ENCODE results near the gene OR8A1. TPM values are rescaled to one million over a fixed set of nuclear protein-coding genes. Genes with fewer than 3 reads are reported as not detected.
"Not testable (repeated sequence)": the region's sequence is repeated elsewhere in the genome, so short reads cannot be mapped to it uniquely, and the experiment has no call there.

OR8A1 gene
- polyA plus RNA-seq, 2 donors = not detected

DNA sequence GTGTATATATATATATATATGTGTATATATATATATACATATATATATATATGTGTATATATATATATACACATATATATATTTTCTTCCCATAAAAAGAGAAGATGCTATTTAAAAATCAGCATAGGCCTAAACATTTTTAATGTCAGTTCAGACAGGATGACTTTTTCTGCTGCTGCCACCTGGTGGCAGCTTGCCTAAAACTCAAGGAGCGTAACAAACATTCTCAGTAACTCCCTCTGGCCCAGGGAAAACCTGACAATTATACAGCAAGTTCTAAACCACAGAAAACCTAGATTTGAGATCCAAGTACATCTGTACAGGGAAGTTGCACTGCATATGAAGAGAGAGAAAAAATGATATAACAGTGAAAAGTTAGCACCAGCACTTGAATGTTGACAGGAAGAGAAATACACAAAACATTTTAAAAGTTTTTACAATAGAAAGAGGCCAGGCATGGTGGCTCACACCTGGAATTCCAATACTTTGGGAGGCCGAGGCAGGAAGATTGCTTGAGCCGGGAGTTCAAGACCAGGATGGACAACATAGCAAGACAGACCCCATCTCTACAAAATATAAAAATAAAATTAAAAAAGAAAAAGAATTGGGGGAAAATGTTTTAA, 16.6 kb downstream of the OR8A1 start:
- no peaks in the 10 kb centered on the region for H3K36me3 ChIP-seq (ENCODE audit: control insufficient read depth in 2 of 2, insufficient read depth in 2 of 2, low read length in 1 of 2)
- no peak overlapping the region for H3K27ac ChIP-seq (ENCODE audit: low read depth in 2 of 2, low read length in 1 of 2)
- WGBS, 2 donors = 44 to 46% methylated on average over 3 of the region's 3 CpGs
- H3K4me3 ChIP-seq (ENCODE audit: low read depth in 1 of 2, low read length in 2 of 2) = no peak overlapping the region
- no peaks in the 10 kb centered on the region for H3K9me3 ChIP-seq (ENCODE audit: control insufficient read depth in 2 of 2, insufficient read depth in 1 of 2, low read depth in 1 of 2, low read length in 1 of 2)
- H3K4me1 ChIP-seq (ENCODE audit: control insufficient read depth in 2 of 2, insufficient read depth in 2 of 2, low read length in 1 of 2) = no peaks in the 10 kb centered on the region
- no peaks in the 10 kb centered on the region for H3K27me3 ChIP-seq (ENCODE audit: control insufficient read depth in 1 of 2, insufficient read depth in 2 of 2, low read length in 2 of 2)

GRCh38 chr11:124591430-124591829, 21.6 kb downstream of the OR8A1 start:
- Histone ChIP-seq H3K4me1 (ENCODE audit: control insufficient read depth in 2 of 2, insufficient read depth in 2 of 2, low read length in 1 of 2) (no peaks in the 10 kb centered on the region), H3K27ac (ENCODE audit: low read depth in 2 of 2, low read length in 1 of 2) (no peak overlapping the region), H3K27me3 (ENCODE audit: control insufficient read depth in 1 of 2, insufficient read depth in 2 of 2, low read length in 2 of 2) (no peaks in the 10 kb centered on the region), H3K9me3 (ENCODE audit: control insufficient read depth in 2 of 2, insufficient read depth in 1 of 2, low read depth in 1 of 2, low read length in 1 of 2) (no peaks in the 10 kb centered on the region), H3K36me3 (ENCODE audit: control insufficient read depth in 2 of 2, insufficient read depth in 2 of 2, low read length in 1 of 2) (no peaks in the 10 kb centered on the region), H3K4me3 (ENCODE audit: low read depth in 1 of 2, low read length in 2 of 2) (no peak overlapping the region)
- WGBS, 2 donors = 78 to 80% methylated on average over 2 of the region's 2 CpGs

DNA sequence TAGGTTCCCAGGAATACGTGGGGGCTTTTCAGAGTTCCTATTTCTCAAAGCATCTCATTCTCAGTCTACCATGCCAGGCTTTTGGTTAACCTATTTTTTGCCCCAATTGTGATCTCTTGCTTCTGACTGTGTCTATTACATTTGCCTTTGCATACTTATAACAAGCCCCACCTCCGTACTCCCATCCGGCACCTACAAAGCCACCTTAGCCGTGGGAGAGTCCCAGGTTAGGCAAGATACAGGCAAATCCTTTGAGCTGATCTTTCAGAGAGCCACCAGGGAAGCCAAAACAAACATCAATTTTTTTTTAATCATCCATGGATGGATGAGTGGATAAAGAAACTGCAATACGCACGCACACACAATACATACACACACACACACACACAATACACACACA, 22.8 kb downstream of the OR8A1 start:
- WGBS, 2 donors = 59 to 70% methylated on average over 6 of the region's 6 CpGs
- Histone ChIP-seq H3K4me3 (ENCODE audit: low read depth in 1 of 2, low read length in 2 of 2) (no peak overlapping the region), H3K9me3 (ENCODE audit: control insufficient read depth in 2 of 2, insufficient read depth in 1 of 2, low read depth in 1 of 2, low read length in 1 of 2) (no peaks in the 10 kb centered on the region), H3K36me3 (ENCODE audit: control insufficient read depth in 2 of 2, insufficient read depth in 2 of 2, low read length in 1 of 2) (no peaks in the 10 kb centered on the region), H3K27ac (ENCODE audit: low read depth in 2 of 2, low read length in 1 of 2) (no peak overlapping the region), H3K4me1 (ENCODE audit: control insufficient read depth in 2 of 2, insufficient read depth in 2 of 2, low read length in 1 of 2) (no peaks in the 10 kb centered on the region), H3K27me3 (ENCODE audit: control insufficient read depth in 1 of 2, insufficient read depth in 2 of 2, low read length in 2 of 2) (no peaks in the 10 kb centered on the region)

DNA sequence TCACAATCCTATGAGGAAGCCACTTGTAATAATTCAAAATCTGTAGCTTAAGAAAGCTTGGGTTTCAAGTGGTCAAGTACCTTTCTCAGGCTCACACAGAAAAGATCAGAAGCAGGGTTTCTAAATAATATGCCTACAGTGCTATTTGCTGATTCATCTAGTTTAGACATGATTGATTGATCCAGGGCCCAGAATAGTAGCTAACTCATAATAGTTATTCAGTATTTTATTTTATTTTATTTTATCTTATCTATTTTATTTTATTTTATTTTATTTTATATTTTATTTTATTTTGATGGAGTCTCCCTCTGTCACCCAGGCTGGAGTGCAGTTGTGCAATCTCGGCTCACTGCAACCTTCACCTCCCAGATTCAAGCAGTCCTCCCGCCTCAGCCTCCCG, 25.5 kb downstream of the OR8A1 start:
- H3K27me3 ChIP-seq (ENCODE audit: control insufficient read depth in 1 of 2, insufficient read depth in 2 of 2, low read length in 2 of 2) = no peaks in the 10 kb centered on the region
- H3K4me3 ChIP-seq (ENCODE audit: low read depth in 1 of 2, low read length in 2 of 2) = no peak overlapping the region
- no peaks in the 10 kb centered on the region for H3K9me3 ChIP-seq (ENCODE audit: control insufficient read depth in 2 of 2, insufficient read depth in 1 of 2, low read depth in 1 of 2, low read length in 1 of 2)
- H3K4me1 ChIP-seq (ENCODE audit: control insufficient read depth in 2 of 2, insufficient read depth in 2 of 2, low read length in 1 of 2) = no peaks in the 10 kb centered on the region
- 89% methylated on average over 3 of the region's 3 CpGs for WGBS, 2 donors
- no peak overlapping the region for H3K27ac ChIP-seq (ENCODE audit: low read depth in 2 of 2, low read length in 1 of 2)
- H3K36me3 ChIP-seq (ENCODE audit: control insufficient read depth in 2 of 2, insufficient read depth in 2 of 2, low read length in 1 of 2) = no peaks in the 10 kb centered on the region

DNA sequence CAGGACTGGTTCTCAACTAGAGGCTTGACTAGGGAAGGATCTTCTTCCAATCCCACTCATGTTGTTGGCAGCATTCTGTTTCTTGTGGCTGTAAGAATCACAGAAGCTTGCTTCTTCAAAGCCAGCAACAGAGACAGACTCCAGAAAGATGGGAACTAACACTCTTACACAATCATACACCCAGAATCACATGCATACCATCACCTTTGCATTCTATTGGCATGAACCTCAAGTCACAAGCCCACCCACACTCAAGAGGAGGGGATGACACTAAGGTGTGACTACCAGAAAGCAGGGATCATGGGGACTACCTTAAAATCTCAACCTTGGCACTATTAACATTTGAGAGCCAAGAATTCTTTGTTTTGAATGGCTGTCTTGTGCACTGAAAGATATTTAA, 27.8 kb downstream of the OR8A1 start:
- Histone ChIP-seq H3K4me1 (ENCODE audit: control insufficient read depth in 2 of 2, insufficient read depth in 2 of 2, low read length in 1 of 2) (no peaks in the 10 kb centered on the region), H3K36me3 (ENCODE audit: control insufficient read depth in 2 of 2, insufficient read depth in 2 of 2, low read length in 1 of 2) (no peaks in the 10 kb centered on the region), H3K27ac (ENCODE audit: low read depth in 2 of 2, low read length in 1 of 2) (no peak overlapping the region), H3K27me3 (ENCODE audit: control insufficient read depth in 1 of 2, insufficient read depth in 2 of 2, low read length in 2 of 2) (no peaks in the 10 kb centered on the region), H3K4me3 (ENCODE audit: low read depth in 1 of 2, low read length in 2 of 2) (no peak overlapping the region), H3K9me3 (ENCODE audit: control insufficient read depth in 2 of 2, insufficient read depth in 1 of 2, low read depth in 1 of 2, low read length in 1 of 2) (no peaks in the 10 kb centered on the region)

- no peaks in the 10 kb centered on the region for H3K27me3 ChIP-seq (ENCODE audit: control insufficient read depth in 1 of 2, insufficient read depth in 2 of 2, low read length in 2 of 2)
- no peak overlapping the region for H3K27ac ChIP-seq (ENCODE audit: low read depth in 2 of 2, low read length in 1 of 2)
- no peaks in the 10 kb centered on the region for H3K4me1 ChIP-seq (ENCODE audit: control insufficient read depth in 2 of 2, insufficient read depth in 2 of 2, low read length in 1 of 2)
- H3K9me3 ChIP-seq (ENCODE audit: control insufficient read depth in 2 of 2, insufficient read depth in 1 of 2, low read depth in 1 of 2, low read length in 1 of 2) = no peaks in the 10 kb centered on the region
- H3K36me3 ChIP-seq (ENCODE audit: control insufficient read depth in 2 of 2, insufficient read depth in 2 of 2, low read length in 1 of 2) = no peaks in the 10 kb centered on the region
- WGBS, 2 donors = 63 to 65% methylated on average over 5 of the region's 5 CpGs
- no peak overlapping the region for H3K4me3 ChIP-seq (ENCODE audit: low read depth in 1 of 2, low read length in 2 of 2)
Measured at GRCh38 chr11:124600621-124601320, 31.0 kb downstream of the OR8A1 start.

DNA sequence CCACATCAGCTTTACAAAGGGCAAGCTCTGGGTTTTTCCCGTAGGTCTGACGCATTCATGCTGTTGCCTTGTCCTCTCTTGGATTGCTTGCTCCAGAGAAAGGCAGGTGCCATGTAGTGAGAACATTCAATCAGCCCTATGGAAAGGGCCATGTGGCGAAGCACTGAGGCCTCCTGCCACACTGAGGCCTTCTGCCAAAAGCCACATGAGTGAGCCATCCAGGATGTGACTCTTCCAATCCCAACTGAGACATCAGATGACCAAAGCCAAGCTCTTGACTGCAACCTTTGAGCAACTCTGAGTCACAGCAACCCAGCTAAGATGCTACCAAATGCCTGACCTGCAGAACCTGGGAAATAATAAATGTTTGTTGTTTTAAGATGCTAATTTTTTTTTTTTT, 32.4 kb downstream of the OR8A1 start:
- Histone ChIP-seq H3K27ac (ENCODE audit: low read depth in 2 of 2, low read length in 1 of 2) (no peak overlapping the region), H3K4me1 (ENCODE audit: control insufficient read depth in 2 of 2, insufficient read depth in 2 of 2, low read length in 1 of 2) (no peaks in the 10 kb centered on the region), H3K27me3 (ENCODE audit: control insufficient read depth in 1 of 2, insufficient read depth in 2 of 2, low read length in 2 of 2) (no peaks in the 10 kb centered on the region), H3K36me3 (ENCODE audit: control insufficient read depth in 2 of 2, insufficient read depth in 2 of 2, low read length in 1 of 2) (no peaks in the 10 kb centered on the region), H3K9me3 (ENCODE audit: control insufficient read depth in 2 of 2, insufficient read depth in 1 of 2, low read depth in 1 of 2, low read length in 1 of 2) (no peaks in the 10 kb centered on the region), H3K4me3 (ENCODE audit: low read depth in 1 of 2, low read length in 2 of 2) (no peak overlapping the region)
- WGBS, 2 donors = 83% methylated on average over 3 of the region's 3 CpGs

DNA sequence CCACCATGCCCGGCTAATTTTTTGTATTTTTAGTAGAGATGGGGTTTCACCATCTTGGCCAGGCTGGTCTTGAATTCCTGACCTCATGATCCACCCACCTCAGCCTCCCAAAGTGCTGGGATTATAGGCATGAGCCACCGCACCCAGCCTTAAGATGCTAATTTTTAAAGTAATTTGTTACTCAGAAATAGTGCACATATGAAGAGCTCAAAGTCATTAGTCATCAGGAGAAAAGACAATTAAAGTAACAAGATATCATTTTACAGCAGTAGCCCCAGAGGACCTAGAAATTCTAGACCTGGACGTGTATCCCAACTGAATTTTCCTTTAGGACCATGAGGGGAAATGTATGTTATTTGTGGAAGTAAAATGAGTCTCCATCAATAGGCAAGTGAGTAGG, 32.9 kb downstream of the OR8A1 start:
- 67 to 81% methylated on average over 3 of the region's 3 CpGs for WGBS, 2 donors
- H3K4me1 ChIP-seq (ENCODE audit: control insufficient read depth in 2 of 2, insufficient read depth in 2 of 2, low read length in 1 of 2); H3K27me3 ChIP-seq (ENCODE audit: control insufficient read depth in 1 of 2, insufficient read depth in 2 of 2, low read length in 2 of 2); H3K27ac ChIP-seq (ENCODE audit: low read depth in 2 of 2, low read length in 1 of 2); H3K9me3 ChIP-seq (ENCODE audit: control insufficient read depth in 2 of 2, insufficient read depth in 1 of 2, low read depth in 1 of 2, low read length in 1 of 2); H3K36me3 ChIP-seq (ENCODE audit: control insufficient read depth in 2 of 2, insufficient read depth in 2 of 2, low read length in 1 of 2); H3K4me3 ChIP-seq (ENCODE audit: low read depth in 1 of 2, low read length in 2 of 2): not testable (repeated sequence)

DNA sequence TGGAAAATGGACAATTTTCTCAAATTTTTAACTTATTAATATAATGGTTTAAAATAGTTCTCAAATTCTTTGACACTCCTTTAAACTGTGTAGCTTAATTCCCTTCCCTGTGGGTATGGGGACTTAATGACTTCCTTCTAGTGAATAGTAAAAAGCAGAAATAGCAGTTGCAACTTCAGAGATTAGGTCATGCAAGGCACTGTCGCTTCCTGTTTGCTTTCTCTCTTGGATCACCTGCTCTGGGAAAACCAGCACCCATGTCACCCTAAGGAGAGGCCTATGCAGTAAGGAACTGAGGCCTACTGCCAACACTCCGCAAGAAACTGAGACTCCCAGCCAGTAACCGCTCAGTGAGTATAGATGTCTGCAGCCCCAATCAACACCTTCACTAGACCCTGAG, 35.9 kb downstream of the OR8A1 start:
- WGBS, 2 donors = 80 to 84% methylated on average over 3 of the region's 3 CpGs
- Histone ChIP-seq H3K9me3 (ENCODE audit: control insufficient read depth in 2 of 2, insufficient read depth in 1 of 2, low read depth in 1 of 2, low read length in 1 of 2) (no peaks in the 10 kb centered on the region), H3K27me3 (ENCODE audit: control insufficient read depth in 1 of 2, insufficient read depth in 2 of 2, low read length in 2 of 2) (no peaks in the 10 kb centered on the region)

GRCh38 chr11:124608147-124608546, 38.4 kb downstream of the OR8A1 start:
- no peak overlapping the region for H3K4me3 ChIP-seq (ENCODE audit: low read depth in 1 of 2, low read length in 2 of 2)
- no peak overlapping the region for H3K27ac ChIP-seq (ENCODE audit: low read depth in 2 of 2, low read length in 1 of 2)
- H3K36me3 ChIP-seq (ENCODE audit: control insufficient read depth in 2 of 2, insufficient read depth in 2 of 2, low read length in 1 of 2) = no peaks in the 10 kb centered on the region
- H3K4me1 ChIP-seq (ENCODE audit: control insufficient read depth in 2 of 2, insufficient read depth in 2 of 2, low read length in 1 of 2) = no peaks in the 10 kb centered on the region
- no peaks in the 10 kb centered on the region for H3K27me3 ChIP-seq (ENCODE audit: control insufficient read depth in 1 of 2, insufficient read depth in 2 of 2, low read length in 2 of 2)
- no peaks in the 10 kb centered on the region for H3K9me3 ChIP-seq (ENCODE audit: control insufficient read depth in 2 of 2, insufficient read depth in 1 of 2, low read depth in 1 of 2, low read length in 1 of 2)

More for the DNA sequence above, 35.9 kb downstream of the OR8A1 start:
- Histone ChIP-seq H3K4me1 (ENCODE audit: control insufficient read depth in 2 of 2, insufficient read depth in 2 of 2, low read length in 1 of 2) (no peaks in the 10 kb centered on the region), H3K4me3 (ENCODE audit: low read depth in 1 of 2, low read length in 2 of 2) (no peak overlapping the region), H3K36me3 (ENCODE audit: control insufficient read depth in 2 of 2, insufficient read depth in 2 of 2, low read length in 1 of 2) (no peaks in the 10 kb centered on the region), H3K27ac (ENCODE audit: low read depth in 2 of 2, low read length in 1 of 2) (no peak overlapping the region)
